K562 (cell line): ENCODE data around the gene NEDD4L. TPM values are rescaled to one million over a fixed set of nuclear protein-coding genes. Genes with fewer than 3 reads are reported as not detected.

Experiments used
- ZNF398 ChIP-seq: fragments of 250-450 bp; sonication (Bioruptor Pico); IDR thresholded peaks from 2 replicates; pipeline ENCODE4 v1.8.0; 2021; ENCODE audit warnings: moderate library complexity, mild to moderate bottlenecking, inconsistent platforms
- polyA plus RNA-seq, 8 experiments: library from polyadenylated mRNA; depleted of rRNA in 4 of 8; stranded (reverse) in 5 of 8; unstranded in 3 of 8; fragments of >200 nt; fragmentation: Nextera tagmentation in 2 of 8; fragmentation: Illumina TruSeq in 1 of 8; extraction: Ambion mirVana in 2 of 8; extraction: Trizol in 1 of 8; gene quantifications; 2 replicates each; pipeline versions ENCODE4 v1.2.1 to v1.2.3, GENCODE V29; 2011 to 2014; ENCODE audit warnings: inconsistent platforms in 1 of 8, missing spikeins in 1 of 8
- total RNA-seq, 7 experiments: library from RNA; depleted of rRNA in 6 of 7; stranded (reverse); fragments of >200 nt in 6 of 7; fragmentation: Illumina TruSeq in 2 of 7; extraction: Trizol in 2 of 7; gene quantifications; 2 replicates each; pipeline versions ENCODE4 v1.2.1 to v1.2.3, GENCODE V29; 2011 to 2021; ENCODE audit warnings: low replicate concordance in 1 of 7
- TF ChIP-seq, protein P1 (sequence below): fragments of 200-600 bp; sonication (generic); IDR thresholded peaks from one replicate; pipeline ENCODE4 v1.6.1; 2012; ENCODE audit warnings: mild to moderate bottlenecking, low read depth, low read length, inconsistent platforms

NEDD4L gene
- total and polyA plus RNA-seq, 9 of the 15 experiments (the other 6 are each of a cell fraction or from before 2014, with no cell fraction given), result 8.1 to 33.4 (median 19.9) TPM

- TF ChIP-seq, protein P1, sequence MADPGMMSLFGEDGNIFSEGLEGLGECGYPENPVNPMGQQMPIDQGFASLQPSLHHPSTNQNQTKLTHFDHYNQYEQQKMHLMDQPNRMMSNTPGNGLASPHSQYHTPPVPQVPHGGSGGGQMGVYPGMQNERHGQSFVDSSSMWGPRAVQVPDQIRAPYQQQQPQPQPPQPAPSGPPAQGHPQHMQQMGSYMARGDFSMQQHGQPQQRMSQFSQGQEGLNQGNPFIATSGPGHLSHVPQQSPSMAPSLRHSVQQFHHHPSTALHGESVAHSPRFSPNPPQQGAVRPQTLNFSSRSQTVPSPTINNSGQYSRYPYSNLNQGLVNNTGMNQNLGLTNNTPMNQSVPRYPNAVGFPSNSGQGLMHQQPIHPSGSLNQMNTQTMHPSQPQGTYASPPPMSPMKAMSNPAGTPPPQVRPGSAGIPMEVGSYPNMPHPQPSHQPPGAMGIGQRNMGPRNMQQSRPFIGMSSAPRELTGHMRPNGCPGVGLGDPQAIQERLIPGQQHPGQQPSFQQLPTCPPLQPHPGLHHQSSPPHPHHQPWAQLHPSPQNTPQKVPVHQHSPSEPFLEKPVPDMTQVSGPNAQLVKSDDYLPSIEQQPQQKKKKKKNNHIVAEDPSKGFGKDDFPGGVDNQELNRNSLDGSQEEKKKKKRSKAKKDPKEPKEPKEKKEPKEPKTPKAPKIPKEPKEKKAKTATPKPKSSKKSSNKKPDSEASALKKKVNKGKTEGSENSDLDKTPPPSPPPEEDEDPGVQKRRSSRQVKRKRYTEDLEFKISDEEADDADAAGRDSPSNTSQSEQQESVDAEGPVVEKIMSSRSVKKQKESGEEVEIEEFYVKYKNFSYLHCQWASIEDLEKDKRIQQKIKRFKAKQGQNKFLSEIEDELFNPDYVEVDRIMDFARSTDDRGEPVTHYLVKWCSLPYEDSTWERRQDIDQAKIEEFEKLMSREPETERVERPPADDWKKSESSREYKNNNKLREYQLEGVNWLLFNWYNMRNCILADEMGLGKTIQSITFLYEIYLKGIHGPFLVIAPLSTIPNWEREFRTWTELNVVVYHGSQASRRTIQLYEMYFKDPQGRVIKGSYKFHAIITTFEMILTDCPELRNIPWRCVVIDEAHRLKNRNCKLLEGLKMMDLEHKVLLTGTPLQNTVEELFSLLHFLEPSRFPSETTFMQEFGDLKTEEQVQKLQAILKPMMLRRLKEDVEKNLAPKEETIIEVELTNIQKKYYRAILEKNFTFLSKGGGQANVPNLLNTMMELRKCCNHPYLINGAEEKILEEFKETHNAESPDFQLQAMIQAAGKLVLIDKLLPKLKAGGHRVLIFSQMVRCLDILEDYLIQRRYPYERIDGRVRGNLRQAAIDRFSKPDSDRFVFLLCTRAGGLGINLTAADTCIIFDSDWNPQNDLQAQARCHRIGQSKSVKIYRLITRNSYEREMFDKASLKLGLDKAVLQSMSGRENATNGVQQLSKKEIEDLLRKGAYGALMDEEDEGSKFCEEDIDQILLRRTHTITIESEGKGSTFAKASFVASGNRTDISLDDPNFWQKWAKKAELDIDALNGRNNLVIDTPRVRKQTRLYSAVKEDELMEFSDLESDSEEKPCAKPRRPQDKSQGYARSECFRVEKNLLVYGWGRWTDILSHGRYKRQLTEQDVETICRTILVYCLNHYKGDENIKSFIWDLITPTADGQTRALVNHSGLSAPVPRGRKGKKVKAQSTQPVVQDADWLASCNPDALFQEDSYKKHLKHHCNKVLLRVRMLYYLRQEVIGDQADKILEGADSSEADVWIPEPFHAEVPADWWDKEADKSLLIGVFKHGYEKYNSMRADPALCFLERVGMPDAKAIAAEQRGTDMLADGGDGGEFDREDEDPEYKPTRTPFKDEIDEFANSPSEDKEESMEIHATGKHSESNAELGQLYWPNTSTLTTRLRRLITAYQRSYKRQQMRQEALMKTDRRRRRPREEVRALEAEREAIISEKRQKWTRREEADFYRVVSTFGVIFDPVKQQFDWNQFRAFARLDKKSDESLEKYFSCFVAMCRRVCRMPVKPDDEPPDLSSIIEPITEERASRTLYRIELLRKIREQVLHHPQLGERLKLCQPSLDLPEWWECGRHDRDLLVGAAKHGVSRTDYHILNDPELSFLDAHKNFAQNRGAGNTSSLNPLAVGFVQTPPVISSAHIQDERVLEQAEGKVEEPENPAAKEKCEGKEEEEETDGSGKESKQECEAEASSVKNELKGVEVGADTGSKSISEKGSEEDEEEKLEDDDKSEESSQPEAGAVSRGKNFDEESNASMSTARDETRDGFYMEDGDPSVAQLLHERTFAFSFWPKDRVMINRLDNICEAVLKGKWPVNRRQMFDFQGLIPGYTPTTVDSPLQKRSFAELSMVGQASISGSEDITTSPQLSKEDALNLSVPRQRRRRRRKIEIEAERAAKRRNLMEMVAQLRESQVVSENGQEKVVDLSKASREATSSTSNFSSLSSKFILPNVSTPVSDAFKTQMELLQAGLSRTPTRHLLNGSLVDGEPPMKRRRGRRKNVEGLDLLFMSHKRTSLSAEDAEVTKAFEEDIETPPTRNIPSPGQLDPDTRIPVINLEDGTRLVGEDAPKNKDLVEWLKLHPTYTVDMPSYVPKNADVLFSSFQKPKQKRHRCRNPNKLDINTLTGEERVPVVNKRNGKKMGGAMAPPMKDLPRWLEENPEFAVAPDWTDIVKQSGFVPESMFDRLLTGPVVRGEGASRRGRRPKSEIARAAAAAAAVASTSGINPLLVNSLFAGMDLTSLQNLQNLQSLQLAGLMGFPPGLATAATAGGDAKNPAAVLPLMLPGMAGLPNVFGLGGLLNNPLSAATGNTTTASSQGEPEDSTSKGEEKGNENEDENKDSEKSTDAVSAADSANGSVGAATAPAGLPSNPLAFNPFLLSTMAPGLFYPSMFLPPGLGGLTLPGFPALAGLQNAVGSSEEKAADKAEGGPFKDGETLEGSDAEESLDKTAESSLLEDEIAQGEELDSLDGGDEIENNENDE, result no peak
- no peak for TF ChIP-seq ZNF398
Observed at GRCh38 chr18:58397385-58398132, 353.5 kb downstream of the NEDD4L start (continued).
